H9 (cell line): ENCODE results near the gene DNASE1. TPM values are rescaled to one million over a fixed set of nuclear protein-coding genes. Genes with fewer than 3 reads are reported as not detected.

Experiments
- DNase-seq: peaks from one replicate; pipeline ENCODE4 v3.0.0-alpha.2; 2017
- H2AFZ ChIP-seq: one replicate; pipeline ENCODE4 v1.6.1; 2013; ENCODE audit warnings: mild to moderate bottlenecking, low read length, control low read depth, moderate library complexity
- H2AK5ac ChIP-seq: 2 replicates; pipeline ENCODE4 v1.6.1; 2013; ENCODE audit warnings: low read length, control low read depth, mixed read lengths; ENCODE audit not compliant: insufficient read length
- H2BK120ac ChIP-seq: one replicate; pipeline ENCODE4 v1.6.1; 2013; ENCODE audit warnings: low read depth, mild to moderate bottlenecking, low read length, control low read depth, inconsistent platforms; ENCODE audit not compliant: poor library complexity, severe bottlenecking
- H2BK12ac ChIP-seq: 2 replicates; pipeline ENCODE4 v1.6.1; 2013; ENCODE audit warnings: low read length, control low read depth, mixed read lengths, low read depth; ENCODE audit not compliant: insufficient read length
- H2BK15ac ChIP-seq: 2 replicates; pipeline ENCODE4 v1.6.1; 2013; ENCODE audit warnings: low read depth, low read length, control low read depth
- H2BK20ac ChIP-seq: one replicate; pipeline ENCODE4 v1.6.1; 2013; ENCODE audit warnings: low read depth, mild to moderate bottlenecking, low read length, control low read depth, inconsistent platforms; ENCODE audit not compliant: poor library complexity, severe bottlenecking
- H2BK5ac ChIP-seq: 2 replicates; pipeline ENCODE4 v1.6.1; 2013; ENCODE audit warnings: low read length, control low read depth, mixed read lengths; ENCODE audit not compliant: insufficient read length
- H3K14ac ChIP-seq: 2 replicates; pipeline ENCODE4 v1.6.1; 2013; ENCODE audit warnings: low read length, control low read depth; ENCODE audit not compliant: insufficient read depth
- H3K18ac ChIP-seq: 2 replicates; pipeline ENCODE4 v1.6.1; 2013; ENCODE audit warnings: low read depth, mild to moderate bottlenecking, mixed read lengths, low read length, control low read depth; ENCODE audit not compliant: insufficient read length
- H3K23ac ChIP-seq: 2 replicates; pipeline ENCODE4 v1.6.1; 2013; ENCODE audit warnings: low read length, control low read depth, mixed read lengths, low read depth; ENCODE audit not compliant: insufficient read length
- H3K23me2 ChIP-seq: 2 replicates; pipeline ENCODE4 v1.6.1; 2013; ENCODE audit warnings: low read depth, mild to moderate bottlenecking, mixed read lengths, low read length, control low read depth; ENCODE audit not compliant: insufficient read length, poor library complexity, severe bottlenecking
- H3K27ac ChIP-seq: 2 replicates; pipeline ENCODE4 v1.5.1; 2013; ENCODE audit warnings: low read length, control low read depth, mixed read lengths, low read depth; ENCODE audit not compliant: insufficient read length
- H3K27me3 ChIP-seq: 2 replicates; pipeline ENCODE4 v1.6.1; 2013; ENCODE audit warnings: low read length, control low read depth, inconsistent platforms; ENCODE audit not compliant: insufficient read depth
- H3K4ac ChIP-seq: 2 replicates; pipeline ENCODE4 v1.6.1; 2013; ENCODE audit warnings: low read depth, mild to moderate bottlenecking, control low read depth, inconsistent platforms, low read length, moderate library complexity
- H3K4me1 ChIP-seq: 2 replicates; pipeline ENCODE4 v1.6.1; 2013; ENCODE audit warnings: low read length, control low read depth, inconsistent platforms; ENCODE audit not compliant: insufficient read depth
- H3K4me2 ChIP-seq: 2 replicates; pipeline ENCODE4 v1.6.1; 2013; ENCODE audit warnings: low read length, control low read depth, mixed read lengths; ENCODE audit not compliant: insufficient read length, insufficient read depth
- H3K56ac ChIP-seq: 2 replicates; pipeline ENCODE4 v1.6.1; 2013; ENCODE audit warnings: low read depth, mild to moderate bottlenecking, mixed read lengths, low read length, control low read depth; ENCODE audit not compliant: insufficient read length
- H3K79me1 ChIP-seq: 2 replicates; pipeline ENCODE4 v1.6.1; 2013; ENCODE audit warnings: low read depth, mild to moderate bottlenecking, moderate library complexity, low read length, control low read depth, inconsistent platforms; ENCODE audit not compliant: insufficient read depth, poor library complexity, severe bottlenecking
- H3K79me2 ChIP-seq: 2 replicates; pipeline ENCODE4 v1.6.1; 2013; ENCODE audit warnings: low read length, control low read depth, inconsistent platforms; ENCODE audit not compliant: insufficient read depth
- H3K9ac ChIP-seq: 2 replicates; pipeline ENCODE4 v1.6.1; 2013; ENCODE audit warnings: low read length, control low read depth, mixed read lengths; ENCODE audit not compliant: insufficient read length; ENCODE audit errors: extremely low read depth
- H3K9me3 ChIP-seq: one replicate; pipeline ENCODE4 v1.6.1; 2013; ENCODE audit warnings: low read depth, low read length, inconsistent platforms; ENCODE audit not compliant: control insufficient read depth
- H3T11ph ChIP-seq: one replicate; pipeline ENCODE4 v1.6.1; 2013; ENCODE audit warnings: mild to moderate bottlenecking, low read length, control low read depth, inconsistent platforms
- H4K20me1 ChIP-seq: one replicate; pipeline ENCODE4 v1.6.1; 2013; ENCODE audit not compliant: control insufficient read depth, insufficient read length, insufficient read depth
- H4K5ac ChIP-seq: 2 replicates; pipeline ENCODE4 v1.6.1; 2013; ENCODE audit warnings: low read depth, mild to moderate bottlenecking, mixed read lengths, low read length, control low read depth; ENCODE audit not compliant: insufficient read length
- H4K8ac ChIP-seq: replicated peaks from 2 replicates; pipeline ENCODE4 v1.6.1; 2013; ENCODE audit warnings: low read length, control low read depth, mixed read lengths, low read depth; ENCODE audit not compliant: insufficient read length
- H4K91ac ChIP-seq: 2 replicates; pipeline ENCODE4 v1.6.1; 2013; ENCODE audit warnings: low read depth, mild to moderate bottlenecking, moderate library complexity, mixed read lengths, low read length, control low read depth; ENCODE audit not compliant: insufficient read length
- H3K27ac Mint-ChIP-seq, 3 experiments: 2 replicates in 2 of 3; 3 replicates in 1 of 3; pipeline ENCODE4 v1.8.0; 2020 to 2021; ENCODE audit warnings: mixed read lengths in 3 of 3, mild to moderate bottlenecking in 1 of 3, moderate library complexity in 1 of 3
- H3K27me3 Mint-ChIP-seq: 2 replicates; pipeline ENCODE4 v1.8.0; 2021; ENCODE audit warnings: low read depth, mild to moderate bottlenecking, moderate library complexity, mixed read lengths
- H3K36me3 Mint-ChIP-seq, 3 experiments: 2 replicates in 2 of 3; 3 replicates in 1 of 3; pipeline ENCODE4 v1.8.0; 2020 to 2021; ENCODE audit warnings: low read depth in 3 of 3, mixed read lengths in 3 of 3; ENCODE audit not compliant: insufficient read depth in 1 of 3
- H3K4me1 Mint-ChIP-seq, 2 experiments: 2 replicates each; pipeline ENCODE4 v1.8.0; 2020; ENCODE audit warnings: mixed read lengths in 2 of 2
- H3K4me3 Mint-ChIP-seq, 2 experiments: 2 replicates in 1 of 2; 3 replicates in 1 of 2; pipeline ENCODE4 v1.8.0; 2020 to 2021; ENCODE audit warnings: mild to moderate bottlenecking in 2 of 2, mixed read lengths in 2 of 2, moderate library complexity in 1 of 2
- H3K9me3 Mint-ChIP-seq, 2 experiments: 2 replicates in 1 of 2; 3 replicates in 1 of 2; pipeline ENCODE4 v1.8.0; 2020; ENCODE audit warnings: mild to moderate bottlenecking in 2 of 2, mixed read lengths in 2 of 2, moderate library complexity in 1 of 2
- CTCF ChIP-seq: fragments of 200-600 bp; sonication (generic); conservative IDR thresholded peaks from 3 replicates; pipeline ENCODE4 v1.8.0; 2021; ENCODE audit warnings: antibody characterized with exemption, mild to moderate bottlenecking
- WGBS: extraction: QIAGEN DNeasy Blood & Tissue Kit; methylation state at CpG from one replicate; pipeline ENCODE4 v1.1.7; 2013; ENCODE audit warnings: missing lambda C conversion rate, low lambda C conversion rate, mixed read lengths; ENCODE audit not compliant: insufficient read length; ENCODE audit errors: extremely low coverage; 5-methylcytosine and 5-hydroxymethylcytosine counted together
- total RNA-seq: library from RNA; stranded (reverse); gene quantifications from 2 replicates; pipeline ENCODE4 v1.2.1, GENCODE V29; 2021

DNASE1 gene
- total RNA-seq, 1 experiment from 2014 or later: 10.1 TPM

DNA sequence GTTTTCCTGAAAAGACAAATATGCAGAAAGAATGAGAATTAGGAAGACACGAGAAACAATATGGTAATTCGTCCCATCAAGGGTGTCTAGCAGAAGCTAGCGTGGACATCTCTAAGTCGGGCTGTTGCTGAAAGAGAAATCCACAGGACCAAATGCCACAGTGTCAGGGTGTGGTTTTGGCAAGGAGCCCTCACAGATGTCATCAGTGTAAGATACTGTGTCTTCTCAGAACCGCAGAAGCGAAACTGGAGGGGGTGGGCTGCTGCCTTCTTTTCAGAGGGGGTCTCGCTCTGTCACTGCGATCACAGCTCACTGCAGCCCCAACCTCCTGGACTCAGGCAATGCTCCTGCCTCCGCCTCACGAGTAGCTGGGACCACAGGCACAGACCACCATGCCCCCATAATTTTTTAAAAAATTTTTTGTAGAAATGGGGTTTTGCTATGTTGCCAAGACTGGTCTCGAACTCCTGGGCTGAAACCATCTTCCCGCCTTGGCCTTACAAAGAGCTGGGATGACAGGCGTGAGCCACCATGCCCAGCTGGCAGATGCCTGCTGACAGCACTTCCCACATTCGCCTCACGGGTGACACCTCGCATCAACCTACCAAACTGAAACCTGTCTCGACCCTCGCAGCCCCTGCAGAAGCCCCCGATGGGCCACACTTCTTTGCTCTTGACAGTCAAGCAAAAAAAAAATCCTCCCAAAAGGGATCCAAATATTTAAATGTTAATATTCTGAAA, 36.7 kb downstream of the DNASE1 start:
- Mint-ChIP-seq H3K4me3 (no peak overlapping the region), H3K27ac (peak overlapping the region in 2 of 3 experiments; percentile 34 to 39; a peak in 1 of 7 replicates), H3K36me3 (peaks cover 26 to 60% (median 36%) of the 10 kb centered on the region in 3 experiments; a peak in 6 of 7 replicates), H3K4me1 (peaks cover 7 to 11% of the 10 kb centered on the region in 2 experiments; a peak in 3 of 4 replicates), H3K27me3 (no peaks in the 10 kb centered on the region), H3K9me3 (no peaks in the 10 kb centered on the region)
- H3K23me2 ChIP-seq: no peaks in the 10 kb centered on the region
- H3K23ac ChIP-seq: no peak overlapping the region
- DNase-seq: no peak
- H3K4ac ChIP-seq: no peak overlapping the region
- no peak overlapping the region for H4K91ac ChIP-seq
- H4K8ac ChIP-seq: no peak overlapping the region
- no peaks in the 10 kb centered on the region for H3K79me1 ChIP-seq
- no CpG with 5 or more reads among the region's 19 CpGs for WGBS
- no peak overlapping the region for H3K27ac ChIP-seq
- no peaks in the 10 kb centered on the region for H3K79me2 ChIP-seq
- TF ChIP-seq CTCF: no peak; the same call in 2 of the 3 replicates
- no peak overlapping the region for H2BK12ac ChIP-seq
- H3K9me3 ChIP-seq: no peaks in the 10 kb centered on the region
- H3K14ac ChIP-seq: no peak overlapping the region
- no peak overlapping the region for H2BK120ac ChIP-seq
- no peak overlapping the region for H2AFZ ChIP-seq
- H3K4me2 ChIP-seq: no peak overlapping the region
- no peak overlapping the region for H3T11ph ChIP-seq
- H2BK20ac ChIP-seq: no peak overlapping the region
- no peak overlapping the region for H2BK5ac ChIP-seq
- H3K9ac ChIP-seq: no peak overlapping the region
- H3K27me3 ChIP-seq: no peaks in the 10 kb centered on the region
- H3K18ac ChIP-seq: no peak overlapping the region
- no peak overlapping the region for H4K5ac ChIP-seq
- no peak overlapping the region for H2BK15ac ChIP-seq
- no peaks in the 10 kb centered on the region for H3K4me1 ChIP-seq
- H2AK5ac ChIP-seq: no peak overlapping the region
- H3K56ac ChIP-seq: no peak overlapping the region
- no peaks in the 10 kb centered on the region for H4K20me1 ChIP-seq
